ENCODE measurements around the gene OGA. TPM values are rescaled to one million over a fixed set of nuclear protein-coding genes. Genes with fewer than 3 reads are reported as not detected.

The OGA gene
- total and polyA plus RNA-seq, 2 donors = 104 to 154 TPM

GRCh38 chr10:101850749-101851148 is 32.5 kb upstream of the OGA start:
- Histone ChIP-seq H3K9me3 (ENCODE audit: control insufficient read depth in 2 of 2, insufficient read depth in 1 of 2, low read length in 1 of 2) (no peaks in the 10 kb centered on the region), H3K36me3 (ENCODE audit: control insufficient read depth in 2 of 2, insufficient read depth in 2 of 2, low read length in 1 of 2) (peaks cover 14 to 20% of the 10 kb centered on the region in 2 donors), H3K27me3 (ENCODE audit: control insufficient read depth in 2 of 2, insufficient read depth in 1 of 2, low read length in 1 of 2) (no peaks in the 10 kb centered on the region), H3K27ac (ENCODE audit: low read depth in 1 of 2, low read length in 1 of 2) (no peak overlapping the region), H3K4me1 (ENCODE audit: control insufficient read depth in 2 of 2, insufficient read depth in 2 of 2, low read length in 2 of 2) (peaks cover 0 to 3% of the 10 kb centered on the region in 2 donors), H3K4me3 (ENCODE audit: low read length in 2 of 2) (no peak overlapping the region)
- 96% methylated on average over 3 of the region's 3 CpGs for WGBS
- no peak for DNase-seq (ENCODE audit: low read depth in 6 of 9, low spot score in 9 of 9)

GRCh38 chr10:101848894-101849351 is 30.7 kb upstream of the OGA start:
- Histone ChIP-seq H3K9me3 (ENCODE audit: control insufficient read depth in 2 of 2, insufficient read depth in 1 of 2, low read length in 1 of 2) (no peaks in the 10 kb centered on the region), H3K27me3 (ENCODE audit: control insufficient read depth in 2 of 2, insufficient read depth in 1 of 2, low read length in 1 of 2) (no peaks in the 10 kb centered on the region), H3K36me3 (ENCODE audit: control insufficient read depth in 2 of 2, insufficient read depth in 2 of 2, low read length in 1 of 2) (peaks cover 16 to 23% of the 10 kb centered on the region in 2 donors), H3K27ac (ENCODE audit: low read depth in 1 of 2, low read length in 1 of 2) (no peak overlapping the region), H3K4me3 (ENCODE audit: low read length in 2 of 2) (no peak overlapping the region), H3K4me1 (ENCODE audit: control insufficient read depth in 2 of 2, insufficient read depth in 2 of 2, low read length in 2 of 2) (peaks cover 4 to 12% of the 10 kb centered on the region in 2 donors)
- DNase-seq (ENCODE audit: low read depth in 6 of 9, low spot score in 9 of 9) = no peak
- 82% methylated on average over 3 of the region's 3 CpGs for WGBS

- Histone ChIP-seq H3K4me1 (ENCODE audit: control insufficient read depth in 2 of 2, insufficient read depth in 2 of 2, low read length in 2 of 2) (peaks cover 6 to 15% of the 10 kb centered on the region in 2 donors), H3K4me3 (ENCODE audit: low read length in 2 of 2) (no peak overlapping the region), H3K27me3 (ENCODE audit: control insufficient read depth in 2 of 2, insufficient read depth in 1 of 2, low read length in 1 of 2) (peaks cover 0 to 2% of the 10 kb centered on the region in 2 donors), H3K9me3 (ENCODE audit: control insufficient read depth in 2 of 2, insufficient read depth in 1 of 2, low read length in 1 of 2) (no peaks in the 10 kb centered on the region), H3K27ac (ENCODE audit: low read depth in 1 of 2, low read length in 1 of 2) (no peak overlapping the region), H3K36me3 (ENCODE audit: control insufficient read depth in 2 of 2, insufficient read depth in 2 of 2, low read length in 1 of 2) (peaks cover 16 to 23% of the 10 kb centered on the region in 2 donors)
- 98% methylated on average over 4 of the region's 4 CpGs for WGBS
- DNase-seq (ENCODE audit: low read depth in 6 of 9, low spot score in 9 of 9) = no peak
These were observed 30.2 kb upstream of the OGA start for GRCh38 chr10:101848408-101848807.

GRCh38 chr10:101845893-101846292 is 27.6 kb upstream of the OGA start:
- Histone ChIP-seq H3K9me3 (ENCODE audit: control insufficient read depth in 2 of 2, insufficient read depth in 1 of 2, low read length in 1 of 2) (peaks cover 0 to 4% of the 10 kb centered on the region in 2 donors), H3K4me3 (ENCODE audit: low read length in 2 of 2) (no peak overlapping the region), H3K36me3 (ENCODE audit: control insufficient read depth in 2 of 2, insufficient read depth in 2 of 2, low read length in 1 of 2) (peaks cover 16 to 19% of the 10 kb centered on the region in 2 donors), H3K4me1 (ENCODE audit: control insufficient read depth in 2 of 2, insufficient read depth in 2 of 2, low read length in 2 of 2) (peaks cover 14 to 36% of the 10 kb centered on the region in 2 donors), H3K27me3 (ENCODE audit: control insufficient read depth in 2 of 2, insufficient read depth in 1 of 2, low read length in 1 of 2) (peaks cover 3 to 27% of the 10 kb centered on the region in 2 donors), H3K27ac (ENCODE audit: low read depth in 1 of 2, low read length in 1 of 2) (no peak overlapping the region)
- 98% methylated on average over 3 of the region's 3 CpGs for WGBS
- DNase-seq (ENCODE audit: low read depth in 6 of 9, low spot score in 9 of 9) = no peak

- H3K4me1 ChIP-seq (ENCODE audit: control insufficient read depth in 2 of 2, insufficient read depth in 2 of 2, low read length in 2 of 2) = peaks cover 29 to 55% of the 10 kb centered on the region in 2 donors
- peaks cover 3 to 44% of the 10 kb centered on the region in 2 donors for H3K27me3 ChIP-seq (ENCODE audit: control insufficient read depth in 2 of 2, insufficient read depth in 1 of 2, low read length in 1 of 2)
- peak within 1 kb of the TSS; percentile 20 to 34 for H3K4me3 ChIP-seq (ENCODE audit: low read length in 2 of 2)
- no peak within 1 kb of the TSS for H3K27ac ChIP-seq (ENCODE audit: low read depth in 1 of 2, low read length in 1 of 2)
- H3K9me3 ChIP-seq (ENCODE audit: control insufficient read depth in 2 of 2, insufficient read depth in 1 of 2, low read length in 1 of 2) = peaks cover 0 to 4% of the 10 kb centered on the region in 2 donors
- peak in 5 of 9 donors; percentile 50 to 88 (median 81) for DNase-seq (ENCODE audit: low read depth in 6 of 9, low spot score in 9 of 9)
- 29% methylated on average over 60 of the region's 60 CpGs for WGBS
- peaks cover 16% of the 10 kb centered on the region in 2 donors for H3K36me3 ChIP-seq (ENCODE audit: control insufficient read depth in 2 of 2, insufficient read depth in 2 of 2, low read length in 1 of 2)
These were observed 25.1 kb upstream of the OGA start, which contains the start of gene KCNIP2 for GRCh38 chr10:101843032-101844021. Gene KCNIP2, minus strand, starts transcription at chr10:101843800. Its CDS starts 232 bp downstream, at chr10:101843568.

GRCh38 chr10:101841826-101842225 is 23.6 kb upstream of the OGA start:
- Histone ChIP-seq H3K27ac (ENCODE audit: low read depth in 1 of 2, low read length in 1 of 2) (no peak overlapping the region), H3K9me3 (ENCODE audit: control insufficient read depth in 2 of 2, insufficient read depth in 1 of 2, low read length in 1 of 2) (peaks cover 0 to 4% of the 10 kb centered on the region in 2 donors), H3K4me1 (ENCODE audit: control insufficient read depth in 2 of 2, insufficient read depth in 2 of 2, low read length in 2 of 2) (peaks cover 29 to 55% of the 10 kb centered on the region in 2 donors), H3K27me3 (ENCODE audit: control insufficient read depth in 2 of 2, insufficient read depth in 1 of 2, low read length in 1 of 2) (peaks cover 3 to 44% of the 10 kb centered on the region in 2 donors), H3K36me3 (ENCODE audit: control insufficient read depth in 2 of 2, insufficient read depth in 2 of 2, low read length in 1 of 2) (peaks cover 3 to 9% of the 10 kb centered on the region in 2 donors), H3K4me3 (ENCODE audit: low read length in 2 of 2) (no peak overlapping the region)
- DNase-seq (ENCODE audit: low read depth in 6 of 9, low spot score in 9 of 9) = no peak

GRCh38 chr10:101840741-101841453 is 22.7 kb upstream of the OGA start:
- DNase-seq (ENCODE audit: low read depth in 6 of 9, low spot score in 9 of 9) = peak in 4 of 9 donors; percentile 68 to 80 (median 74)
- Histone ChIP-seq H3K4me3 (ENCODE audit: low read length in 2 of 2) (peak overlapping the region; percentile 3 to 16), H3K9me3 (ENCODE audit: control insufficient read depth in 2 of 2, insufficient read depth in 1 of 2, low read length in 1 of 2) (peaks cover 0 to 4% of the 10 kb centered on the region in 2 donors), H3K36me3 (ENCODE audit: control insufficient read depth in 2 of 2, insufficient read depth in 2 of 2, low read length in 1 of 2) (peaks cover 3% of the 10 kb centered on the region in 2 donors), H3K27me3 (ENCODE audit: control insufficient read depth in 2 of 2, insufficient read depth in 1 of 2, low read length in 1 of 2) (peaks cover 3 to 44% of the 10 kb centered on the region in 2 donors), H3K4me1 (ENCODE audit: control insufficient read depth in 2 of 2, insufficient read depth in 2 of 2, low read length in 2 of 2) (peaks cover 29 to 56% of the 10 kb centered on the region in 2 donors), H3K27ac (ENCODE audit: low read depth in 1 of 2, low read length in 1 of 2) (no peak overlapping the region)
- 3% methylated on average over 46 of the region's 46 CpGs for WGBS

GRCh38 chr10:101840102-101840684 is 21.9 kb upstream of the OGA start:
- Histone ChIP-seq H3K4me1 (ENCODE audit: control insufficient read depth in 2 of 2, insufficient read depth in 2 of 2, low read length in 2 of 2) (peaks cover 29 to 63% of the 10 kb centered on the region in 2 donors), H3K4me3 (ENCODE audit: low read length in 2 of 2) (peak overlapping the region; percentile 5 to 46), H3K27ac (ENCODE audit: low read depth in 1 of 2, low read length in 1 of 2) (no peak overlapping the region), H3K36me3 (ENCODE audit: control insufficient read depth in 2 of 2, insufficient read depth in 2 of 2, low read length in 1 of 2) (no peaks in the 10 kb centered on the region), H3K9me3 (ENCODE audit: control insufficient read depth in 2 of 2, insufficient read depth in 1 of 2, low read length in 1 of 2) (peaks cover 0 to 4% of the 10 kb centered on the region in 2 donors), H3K27me3 (ENCODE audit: control insufficient read depth in 2 of 2, insufficient read depth in 1 of 2, low read length in 1 of 2) (peaks cover 3 to 44% of the 10 kb centered on the region in 2 donors)
- no peak for DNase-seq (ENCODE audit: low read depth in 6 of 9, low spot score in 9 of 9)
- WGBS = 4% methylated on average over 19 of the region's 19 CpGs
